HL-60/S4 (cell line): Measurements from ENCODE around the gene ABCG4.
"Not testable (repeated sequence)": the region's sequence is repeated elsewhere in the genome, so short reads cannot be mapped to it uniquely, and the experiment has no call there.

ENCODE experiments used
- in situ Hi-C: fragments of 300-500 bp; cut with MboI; formaldehyde crosslinking; loops from 2 replicates; pipeline ENCODE4 v1.14.3; 2022; ENCODE audit warnings: low sequenced_read_pairs

The ABCG4 gene

GRCh38 chr11:119149018-119149785 lies at the start of gene ABCG4:
TSS of gene ABCG4 (plus strand) at chr11:119149052. CDS start at chr11:119149966, 914 bp downstream.
- in situ Hi-C loops: no loop called here

DNA sequence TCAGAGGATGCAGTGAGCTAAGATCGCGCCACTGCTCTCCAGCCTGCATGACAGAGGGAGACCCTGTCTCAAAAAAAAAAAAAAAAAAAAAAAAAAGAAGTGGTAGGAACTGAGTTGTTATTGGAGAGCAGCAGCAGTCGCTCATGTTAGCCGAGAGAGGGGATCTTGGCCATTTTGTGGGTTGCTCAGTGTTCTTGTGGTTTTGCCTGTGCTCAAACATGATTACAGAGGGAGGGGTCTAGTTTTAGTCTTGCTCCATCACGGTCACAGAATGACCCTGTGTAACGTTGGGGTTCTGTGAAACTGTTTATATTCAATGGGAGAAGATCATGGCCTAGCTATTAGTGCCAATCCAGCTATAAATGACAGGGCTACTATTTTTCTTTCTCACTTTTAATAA lies 49.1 kb upstream of the ABCG4 start:
- in situ Hi-C loops: no loop called here

- in situ Hi-C loops: no loop called here
Observed at GRCh38 chr11:119100246-119100970, 48.4 kb upstream of the ABCG4 start.

DNA sequence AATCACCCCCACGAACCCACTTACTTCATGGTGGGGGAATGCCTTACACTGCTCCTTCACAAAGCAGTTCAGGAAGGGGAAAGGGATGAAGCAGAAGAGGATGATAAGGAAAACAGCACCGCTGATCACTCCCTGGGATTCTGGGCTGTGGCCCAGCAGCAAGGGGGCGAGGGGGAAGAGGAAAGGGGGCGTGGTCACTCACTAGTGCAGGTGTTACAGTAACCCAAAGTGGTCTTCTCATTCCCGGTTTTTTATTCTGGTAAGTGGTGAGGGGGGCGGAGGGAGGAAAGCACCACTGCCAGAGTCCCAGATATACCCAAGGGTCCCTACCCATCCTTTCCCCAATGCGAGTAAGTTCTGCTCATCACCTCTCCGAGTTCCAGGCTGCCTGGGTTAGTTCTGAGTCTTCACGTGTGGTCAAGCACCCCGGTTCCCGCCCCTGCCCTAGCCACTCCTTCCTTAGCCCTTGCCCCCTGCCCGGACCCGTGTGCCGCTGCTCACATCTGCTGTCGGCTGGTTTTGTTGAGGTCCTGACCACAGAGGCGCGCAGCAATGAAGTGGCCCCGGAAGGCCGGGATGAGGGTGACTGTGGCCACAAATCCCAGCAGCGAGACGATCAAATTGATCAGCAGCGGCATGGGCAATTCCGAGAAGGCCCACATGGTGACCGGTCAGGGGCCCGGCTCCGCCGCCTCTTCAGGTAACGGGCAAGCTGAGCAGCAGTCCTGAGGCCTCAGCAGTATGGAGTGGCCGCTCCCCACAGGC lies 47.7 kb upstream of the ABCG4 start:
- in situ Hi-C loops: no loop called here

DNA sequence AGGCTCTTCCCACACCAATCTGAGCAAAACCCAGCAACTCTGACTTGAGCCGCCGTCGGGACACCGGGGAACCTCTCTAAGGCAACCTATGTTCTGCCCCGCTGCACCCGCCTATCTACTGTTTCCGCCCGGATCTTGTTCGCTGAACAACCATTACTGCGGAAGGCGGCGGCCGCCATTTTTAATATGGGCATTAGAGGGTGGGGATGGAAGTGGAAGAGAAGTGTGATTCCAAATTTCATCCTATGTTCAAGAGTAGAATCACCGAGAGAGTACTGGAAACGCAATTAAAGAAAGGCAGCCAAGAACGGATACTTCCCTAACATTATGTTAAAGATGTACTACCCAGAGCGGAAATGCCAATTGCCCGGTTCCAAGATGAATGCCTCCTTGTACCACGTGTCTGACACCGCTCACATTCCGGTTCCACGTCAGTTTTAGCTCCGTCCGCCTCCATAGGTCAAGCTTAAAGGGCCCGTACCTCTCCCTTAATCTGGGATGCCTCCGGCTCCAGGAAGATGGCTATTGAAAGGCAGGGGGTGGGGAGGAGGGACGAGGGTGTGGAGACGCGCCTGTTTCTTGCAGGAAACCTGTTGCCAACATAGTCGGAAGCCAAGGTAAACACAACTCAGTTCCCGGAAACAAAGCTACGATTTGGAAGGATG lies 47.0 kb upstream of the ABCG4 start, which contains the start of gene DPAGT1:
DPAGT1 (minus strand) TSS at position 95 of the 665 bp plus-strand sequence. CDS start 198 bp downstream, outside the sequence.
- in situ Hi-C loops: no loop called here

DNA sequence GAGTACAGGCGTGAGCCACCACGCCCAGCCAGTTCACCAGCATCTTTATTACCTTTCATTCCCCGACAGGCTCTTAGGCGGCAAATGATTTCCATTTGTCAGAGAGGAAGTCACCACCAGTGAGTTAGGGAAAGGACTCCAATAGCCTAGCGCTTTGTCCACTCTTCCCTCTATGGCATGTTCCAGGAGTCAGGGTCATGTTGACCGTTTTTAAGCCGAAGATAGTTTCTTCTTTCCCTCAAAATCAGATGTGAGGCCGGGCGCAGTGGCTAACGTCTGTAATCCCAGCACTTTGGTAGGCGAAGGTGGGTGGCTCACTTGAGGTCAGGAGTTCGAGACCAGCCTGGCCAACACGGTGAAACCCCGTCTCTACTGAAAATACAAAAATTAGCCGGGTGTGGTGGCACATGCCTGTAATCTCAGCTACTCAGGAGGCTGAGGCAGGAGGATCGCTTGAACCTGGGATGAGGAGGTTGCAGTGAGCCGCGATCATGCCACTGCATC lies 45.6 kb upstream of the ABCG4 start:
- in situ Hi-C loops: not testable (repeated sequence)

DNA sequence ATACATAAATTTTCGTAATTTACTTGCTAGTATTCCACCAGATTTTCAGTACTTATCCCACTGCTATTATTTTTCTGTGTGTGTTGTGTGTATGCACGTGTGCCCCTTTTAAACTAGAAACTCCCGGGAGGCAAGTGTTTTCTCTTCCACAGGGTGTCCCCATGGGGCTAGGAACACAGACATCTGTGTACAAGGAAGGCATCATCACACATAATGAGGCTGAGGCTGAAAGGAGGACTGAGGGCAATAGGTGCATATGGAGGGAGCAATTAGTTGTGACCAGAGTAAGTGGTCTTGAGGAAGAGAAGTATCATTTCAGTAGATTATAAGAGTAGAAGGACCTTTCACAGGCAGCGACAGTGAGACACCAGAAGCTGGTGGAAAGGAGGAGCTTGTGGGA lies 45.1 kb upstream of the ABCG4 start:
- in situ Hi-C loops: no loop called here

DNA sequence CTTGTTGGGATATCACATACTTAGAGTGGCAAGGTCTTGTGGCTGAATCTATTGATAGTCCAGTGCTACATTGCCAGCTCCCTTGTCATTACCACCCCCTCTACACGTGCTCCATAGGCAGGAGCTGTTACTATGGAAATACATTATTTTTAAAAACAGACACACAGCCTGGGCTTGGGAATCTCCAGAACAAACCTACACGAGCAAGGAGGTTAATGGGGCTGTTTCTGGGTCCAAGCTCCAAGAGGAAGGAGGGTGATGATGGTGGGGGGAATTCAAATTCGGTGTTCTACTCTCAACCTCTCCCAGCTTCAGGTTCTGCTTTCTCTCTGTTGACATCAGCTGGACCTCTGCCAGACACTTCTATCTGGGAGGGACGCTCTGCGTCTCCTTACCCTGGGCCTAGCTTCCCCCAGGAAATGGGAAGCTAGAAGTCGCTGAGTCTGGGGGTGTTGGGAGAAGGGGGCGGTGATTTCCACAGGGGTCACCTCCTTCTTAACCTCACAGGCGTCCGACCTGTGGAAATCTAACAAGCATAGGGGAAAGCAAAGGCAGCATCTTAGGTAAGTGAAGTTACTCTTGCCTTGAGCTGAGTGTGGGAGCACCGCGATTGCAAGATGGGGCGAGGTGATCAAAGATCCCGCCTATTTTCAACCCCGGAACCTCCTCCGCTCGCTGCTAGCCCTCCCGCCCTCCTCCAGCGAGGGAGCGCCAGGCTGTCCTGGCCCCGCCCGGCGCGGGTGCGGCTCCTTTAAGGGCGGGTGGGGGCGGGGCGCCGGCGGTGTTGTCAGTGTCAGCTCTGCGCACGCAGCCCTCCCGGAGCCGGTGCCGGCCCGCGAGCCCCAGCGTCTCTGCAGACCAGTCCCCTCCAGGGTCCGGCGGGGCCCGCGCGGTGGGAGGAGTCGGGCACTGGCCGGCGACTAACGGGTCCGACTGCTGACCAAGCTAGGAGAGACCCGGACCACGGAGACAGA lies 42.0 kb upstream of the ABCG4 start, which contains the start of gene C2CD2L:
C2CD2L (plus strand) TSS at position 781 of the 974 bp plus-strand sequence. CDS start 398 bp downstream, outside the sequence.
- in situ Hi-C loops: no loop called here

- in situ Hi-C loops: no loop called here
Observed at GRCh38 chr11:119107538-119108145, 41.2 kb upstream of the ABCG4 start.

DNA sequence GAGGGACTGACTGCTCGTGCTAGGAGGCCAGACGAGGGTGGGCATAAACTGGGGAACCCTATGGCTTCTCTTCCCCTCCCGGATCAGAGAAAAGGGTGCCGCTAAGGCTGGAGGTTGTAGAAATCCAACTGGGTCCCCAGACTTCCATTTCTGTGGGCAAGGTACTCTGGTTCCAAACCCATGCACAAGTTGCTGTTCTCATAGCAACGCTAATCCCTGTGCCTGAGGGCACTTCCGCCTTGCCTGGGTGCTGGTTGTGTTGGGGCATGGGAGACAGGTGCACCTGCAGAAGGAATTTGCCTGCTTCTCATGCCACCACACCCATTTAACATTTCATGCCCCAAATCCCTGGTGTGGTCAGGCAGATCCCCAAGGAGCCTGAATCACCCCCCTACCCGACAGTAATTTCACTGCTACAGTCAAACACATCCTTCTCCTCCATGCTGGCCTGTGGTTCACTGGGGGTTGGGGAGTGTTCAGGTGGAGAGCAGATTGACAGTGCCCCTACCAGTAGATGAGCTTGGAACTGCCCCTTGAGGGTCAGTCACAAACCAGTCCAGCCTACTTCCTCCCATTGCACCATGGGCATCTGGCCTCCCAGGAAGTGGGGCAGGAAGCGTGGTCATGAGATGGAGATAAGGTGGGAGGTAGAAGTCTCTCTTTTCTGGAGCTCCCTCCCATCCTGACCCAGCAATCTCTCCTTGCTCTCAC lies 40.6 kb upstream of the ABCG4 start:
- in situ Hi-C loops: no loop called here

GRCh38 chr11:119108857-119109221 lies 40.0 kb upstream of the ABCG4 start:
- in situ Hi-C loops: no loop called here

- in situ Hi-C loops: no loop called here
Observed at GRCh38 chr11:119109843-119110242, 39.0 kb upstream of the ABCG4 start.

DNA sequence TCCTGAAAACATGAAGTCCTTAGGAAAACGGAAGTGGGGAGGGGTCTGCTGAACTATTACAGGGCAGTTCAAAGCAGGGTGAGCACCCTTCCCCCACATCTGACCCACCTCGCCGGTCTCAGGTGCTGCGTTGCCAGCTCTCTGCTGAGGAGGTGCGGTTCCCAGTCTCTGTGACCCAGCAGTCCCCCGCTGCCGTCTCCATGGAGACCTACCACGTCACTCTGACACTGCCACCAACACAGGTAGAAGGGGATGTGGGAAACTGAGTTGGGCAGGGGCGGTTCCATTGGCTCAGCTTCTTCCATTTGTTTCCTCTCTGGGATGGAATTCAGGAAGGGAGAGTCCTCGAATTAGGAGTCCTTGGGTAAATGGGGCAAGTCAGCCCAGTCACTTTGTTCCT lies 38.4 kb upstream of the ABCG4 start:
- in situ Hi-C loops: no loop called here

GRCh38 chr11:119111361-119111925 lies 37.4 kb upstream of the ABCG4 start:
- in situ Hi-C loops: no loop called here

GRCh38 chr11:119112314-119113020 lies 36.4 kb upstream of the ABCG4 start:
- in situ Hi-C loops: no loop called here

GRCh38 chr11:119113716-119114115 lies 35.1 kb upstream of the ABCG4 start:
- in situ Hi-C loops: no loop called here

- in situ Hi-C loops: no loop called here
Observed at GRCh38 chr11:119114351-119114750, 34.5 kb upstream of the ABCG4 start.
